RWPE1 (cell line): ENCODE measurements around the gene KCNMB1.

Experiments
- CTCF ChIA-PET: fragments of 350-600 bp; sonication (Branson Sonifier 250); formaldehyde crosslinking; extraction: SDS; loops from one replicate; lab custom pipeline; 2021; lab: Yijun Ruan, JAX
- POLR2A ChIA-PET: fragments of 400-600 bp; formaldehyde crosslinking; extraction: SDS; loops from one replicate; lab custom pipeline; 2020; ENCODE audit warnings: antibody characterized with exemption; ENCODE audit not compliant: low non-redundant PET; lab: Yijun Ruan, JAX
- DNase-seq: peaks from one replicate; pipeline ENCODE4 v3.0.0; 2012; ENCODE audit warnings: low spot score
- H3K27ac ChIP-seq: fragments of 450-650 bp; 2 replicates; pipeline ENCODE4 v1.5.1; 2017
- TF ChIP-seq, protein P1 (sequence below): fragments of 450-650 bp; conservative IDR thresholded peaks from 2 replicates; pipeline ENCODE4 v1.5.1; 2017; ENCODE audit warnings: low read depth, mild to moderate bottlenecking

Gene KCNMB1

DNA sequence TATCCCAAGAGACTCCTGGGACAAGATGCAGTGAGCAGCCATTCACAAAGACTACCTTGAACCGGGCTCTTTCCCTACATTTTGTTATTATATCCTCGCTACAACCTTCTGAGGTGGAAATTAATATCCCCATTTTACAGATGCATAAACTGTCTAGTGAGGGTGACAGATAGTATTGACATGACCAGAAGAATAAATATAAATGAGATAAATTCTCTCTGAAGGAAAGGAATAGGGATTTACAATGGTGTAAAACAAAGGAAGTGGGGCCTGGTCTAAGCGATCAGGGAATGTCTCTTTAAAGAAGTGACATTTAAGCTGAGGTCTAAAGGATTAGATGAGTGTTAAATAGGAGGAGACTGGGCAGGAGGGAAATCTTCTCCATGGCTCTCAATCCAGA, 43.5 kb upstream of the KCNMB1 start:
- TF ChIP-seq, protein P1, sequence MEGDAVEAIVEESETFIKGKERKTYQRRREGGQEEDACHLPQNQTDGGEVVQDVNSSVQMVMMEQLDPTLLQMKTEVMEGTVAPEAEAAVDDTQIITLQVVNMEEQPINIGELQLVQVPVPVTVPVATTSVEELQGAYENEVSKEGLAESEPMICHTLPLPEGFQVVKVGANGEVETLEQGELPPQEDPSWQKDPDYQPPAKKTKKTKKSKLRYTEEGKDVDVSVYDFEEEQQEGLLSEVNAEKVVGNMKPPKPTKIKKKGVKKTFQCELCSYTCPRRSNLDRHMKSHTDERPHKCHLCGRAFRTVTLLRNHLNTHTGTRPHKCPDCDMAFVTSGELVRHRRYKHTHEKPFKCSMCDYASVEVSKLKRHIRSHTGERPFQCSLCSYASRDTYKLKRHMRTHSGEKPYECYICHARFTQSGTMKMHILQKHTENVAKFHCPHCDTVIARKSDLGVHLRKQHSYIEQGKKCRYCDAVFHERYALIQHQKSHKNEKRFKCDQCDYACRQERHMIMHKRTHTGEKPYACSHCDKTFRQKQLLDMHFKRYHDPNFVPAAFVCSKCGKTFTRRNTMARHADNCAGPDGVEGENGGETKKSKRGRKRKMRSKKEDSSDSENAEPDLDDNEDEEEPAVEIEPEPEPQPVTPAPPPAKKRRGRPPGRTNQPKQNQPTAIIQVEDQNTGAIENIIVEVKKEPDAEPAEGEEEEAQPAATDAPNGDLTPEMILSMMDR: no peak
- no peak overlapping the region for H3K27ac ChIP-seq
- POLR2A ChIA-PET: no interaction called here
- CTCF ChIA-PET: interaction anchor here (0.8 to 4.7 kb wide), 5 partner anchors 138 to 486 kb away, joined by 4 to 92 read pairs (median 5); no protein-coding TSS in a partner anchor
- no peak for DNase-seq

DNA sequence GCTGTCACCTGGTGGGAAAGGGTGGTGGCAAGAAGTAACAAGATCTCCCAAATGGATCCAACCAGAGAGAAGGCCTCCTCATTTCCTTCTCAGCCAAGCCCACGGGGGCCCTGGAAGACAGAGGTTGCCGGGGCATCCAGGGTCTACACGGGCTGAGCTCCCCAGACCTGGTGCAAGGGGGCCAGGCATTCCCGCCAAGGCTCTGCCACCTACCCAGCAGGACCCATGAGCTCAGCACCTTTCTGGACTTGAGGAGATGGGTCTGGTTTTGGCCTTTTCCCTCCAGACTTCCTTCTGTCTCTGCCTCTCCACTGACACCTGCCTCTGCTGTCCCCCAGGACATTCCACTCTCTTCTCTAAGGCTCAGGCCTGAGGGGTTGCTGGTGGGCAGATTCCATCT, 42.4 kb upstream of the KCNMB1 start:
- no peak overlapping the region for H3K27ac ChIP-seq
- no peak for DNase-seq
- TF ChIP-seq, protein P1: no peak
- CTCF ChIA-PET: interaction anchor here (0.9 to 4.5 kb wide), 3 partner anchors 10 to 202 kb away, joined by 3 to 62 read pairs (median 5); no protein-coding TSS in a partner anchor
- POLR2A ChIA-PET: no interaction called here

DNA sequence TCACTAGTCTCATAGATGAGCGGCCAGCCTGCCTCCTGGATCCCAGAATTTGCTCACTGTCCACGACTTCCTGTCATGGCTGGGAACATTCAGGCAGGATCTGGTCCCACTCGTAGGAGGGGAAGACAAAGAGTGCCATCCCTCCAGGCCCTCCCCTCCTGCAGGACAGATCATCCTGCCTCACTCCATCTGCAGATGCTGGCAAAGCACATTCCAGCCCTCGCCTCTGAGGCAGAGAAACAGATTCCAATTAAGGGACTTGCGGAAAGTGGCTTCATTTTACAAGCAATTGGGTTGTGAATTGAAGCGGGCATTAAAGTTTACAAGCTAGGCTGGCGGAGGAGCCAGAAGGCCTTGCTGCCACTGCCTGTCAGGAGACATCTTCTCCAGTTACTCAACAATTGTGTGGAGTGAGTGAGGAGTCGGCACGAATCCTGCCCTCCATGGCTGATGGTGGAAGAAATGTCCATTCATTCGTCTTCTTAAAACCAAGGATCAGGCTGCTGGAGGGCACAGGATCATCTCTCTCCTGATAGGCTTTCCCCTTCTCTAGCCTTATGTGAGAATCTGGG, 41.8 kb upstream of the KCNMB1 start:
- H3K27ac ChIP-seq: no peak overlapping the region
- CTCF ChIA-PET: interaction anchor here (0.7 to 1.2 kb wide), 2 partner anchors 103 to 203 kb away, joined by 4 to 5 read pairs; no protein-coding TSS in a partner anchor
- TF ChIP-seq, protein P1: no peak
- POLR2A ChIA-PET: no interaction called here
- DNase-seq: no peak

DNA sequence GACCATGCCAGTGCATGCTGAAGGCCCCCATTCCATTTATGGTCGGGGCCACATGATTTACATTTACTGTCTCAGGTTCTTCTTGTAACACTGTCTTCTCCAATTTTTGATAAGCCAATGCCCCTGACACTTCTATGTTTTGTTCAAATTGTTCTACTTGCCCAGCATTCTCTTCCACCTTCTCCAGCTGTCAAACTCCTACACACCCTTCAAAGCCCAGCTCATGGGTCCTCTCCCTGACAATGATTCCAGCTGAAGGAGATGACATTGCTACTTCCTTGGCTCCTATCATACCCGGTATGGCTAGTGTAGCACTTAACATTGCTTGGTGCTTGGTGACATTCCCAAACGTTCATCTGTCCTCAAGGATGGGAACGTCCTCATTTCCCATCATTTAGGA, 41.1 kb upstream of the KCNMB1 start:
- ChIA-PET CTCF (interaction anchor here (0.6 to 0.7 kb wide), 2 partner anchors 40 to 104 kb away, joined by 4 read pairs; no protein-coding TSS in a partner anchor), POLR2A (no interaction called here)
- H3K27ac ChIP-seq: no peak overlapping the region
- TF ChIP-seq, protein P1: no peak
- DNase-seq: no peak

DNA sequence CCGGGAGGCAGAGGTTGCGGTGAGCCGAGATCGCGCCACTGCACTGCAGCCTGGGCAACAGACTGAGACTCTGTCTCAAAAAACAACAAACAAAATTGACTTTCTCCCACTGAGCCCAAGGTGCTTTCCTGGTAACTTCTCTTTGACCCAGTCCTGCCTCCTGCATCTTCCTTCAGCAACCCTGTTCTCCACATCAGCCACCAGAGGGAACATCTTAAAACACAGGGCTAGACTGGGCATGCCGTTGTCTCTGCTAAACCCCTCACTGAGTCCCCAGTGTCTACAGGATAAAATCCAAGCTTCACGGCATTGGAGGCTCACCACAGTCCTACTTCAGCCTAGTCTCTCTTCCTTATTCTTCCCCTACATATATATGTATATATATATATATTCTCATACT, 39.8 kb upstream of the KCNMB1 start:
- TF ChIP-seq, protein P1: no peak; the same call in 1 of the 2 replicates
- no peak overlapping the region for H3K27ac ChIP-seq
- CTCF ChIA-PET: no interaction called here
- no peak for DNase-seq
- POLR2A ChIA-PET: no interaction called here

DNA sequence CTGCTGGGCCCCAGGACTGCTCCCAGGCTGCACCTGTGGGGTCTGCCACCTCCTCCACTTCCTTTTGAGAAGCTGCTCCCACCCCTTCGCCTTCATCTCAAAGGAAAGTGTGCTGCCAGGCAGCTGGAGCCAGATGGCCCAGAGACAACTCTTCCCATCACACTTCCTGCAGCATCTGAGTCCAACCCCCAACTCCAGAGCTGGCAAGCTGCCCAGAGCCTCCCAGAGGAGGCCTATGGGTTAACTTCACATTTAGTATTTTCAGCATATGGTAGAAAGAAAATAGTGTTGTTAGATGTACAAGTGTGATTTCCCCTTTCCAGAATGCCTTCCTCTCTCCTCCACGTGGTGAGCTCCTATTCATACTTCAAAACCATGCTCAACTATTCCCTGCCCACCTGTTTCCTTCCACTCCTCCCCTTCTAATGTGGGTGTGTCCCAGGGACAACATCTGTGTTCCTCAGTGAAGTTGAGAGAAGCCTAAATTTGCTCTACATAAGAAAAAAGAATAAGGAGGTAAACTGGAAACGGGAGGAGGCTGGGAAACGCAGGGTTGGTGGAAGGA, 38.6 kb upstream of the KCNMB1 start:
- CTCF ChIA-PET: interaction anchor here (0.6 to 1.7 kb wide), 4 partner anchors 202 to 326 kb away, joined by 3 to 8 read pairs (median 4); no protein-coding TSS in a partner anchor
- POLR2A ChIA-PET: no interaction called here
- no peak for DNase-seq
- H3K27ac ChIP-seq: no peak overlapping the region
- TF ChIP-seq, protein P1: no peak
